ENCODE measurements around the gene BNC2. TPM values are rescaled to one million over a fixed set of nuclear protein-coding genes. Genes with fewer than 3 reads are reported as not detected.

Gene BNC2
- total and polyA plus RNA-seq, 2 of the 4 experiments (the other 2 are of a cell fraction) = 15.5 to 45.2 TPM

DNA sequence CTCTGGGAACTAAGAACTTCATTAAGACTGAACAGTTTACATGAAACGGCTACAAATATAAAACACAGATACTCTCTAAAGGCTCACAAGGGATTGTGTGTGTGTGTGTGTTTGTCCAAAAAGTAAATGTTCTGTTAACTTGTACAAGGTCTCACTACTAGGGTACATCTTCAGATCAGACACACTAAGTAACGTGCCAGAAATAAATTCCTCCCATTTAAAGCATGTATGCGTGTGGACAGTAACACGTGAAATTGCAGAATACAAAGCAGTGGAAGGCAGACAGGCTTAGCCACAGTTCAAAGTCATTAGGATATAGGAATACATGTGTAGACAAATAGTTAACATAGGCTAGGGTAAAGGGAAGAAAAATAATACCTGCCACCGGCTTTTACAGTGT lies 1.8 kb downstream of the BNC2 start:
- H3K18ac ChIP-seq (ENCODE audit: low read depth, low read length) = peak overlapping the region; percentile 93
- H2AFZ ChIP-seq (replicated peaks; ENCODE audit: low read length, poor library complexity) = no peak overlapping the region
- H2BK20ac ChIP-seq (ENCODE audit: low read depth, low read length) = peak overlapping the region; percentile 75
- ATAC-seq (ENCODE audit: low read depth) (no peak), DNase-seq (peak; percentile 28)
- H2BK5ac ChIP-seq (ENCODE audit: low read depth, low read length, poor library complexity, severe bottlenecking) = peak overlapping the region; percentile 85
- peak overlapping the region; percentile 99 for H3K9ac ChIP-seq (ENCODE audit: low read depth, low read length)
- H3K14ac ChIP-seq (replicated peaks; ENCODE audit: low read depth, low read length) = peak overlapping the region; percentile 94
- ChIA-PET CTCF (interaction anchor here (0.6 kb wide), 1 partner anchor 152 kb away, joined by 3 read pairs; no protein-coding TSS in a partner anchor), POLR2A (ENCODE audit: unreplicated experiment) (no interaction called here)
- peak overlapping the region; percentile 66 for H2AK5ac ChIP-seq (ENCODE audit: low read depth, low read length)
- peak overlapping the region; percentile 69; the same call in 1 of the 2 replicates for H4K5ac ChIP-seq (ENCODE audit: low read depth, low read length)
- H3K9me3 ChIP-seq (ENCODE audit: control insufficient read depth, insufficient read depth, low read length) = no peaks in the 10 kb centered on the region
- peak overlapping the region; percentile 83 for H3K4ac ChIP-seq (ENCODE audit: low read depth, low read length)
- H4K8ac ChIP-seq (ENCODE audit: low read depth in 2 of 2, low read length in 2 of 2) = peak overlapping the region; percentile 37 to 57; a peak in 3 of 4 replicates
- dilution Hi-C loops (cut with HindIII; ENCODE audit: low sequenced_read_pairs, unreplicated experiment) (no loop called here), in situ Hi-C loops (cut with MboI; ENCODE audit: low sequenced_read_pairs) (no loop called here), intact Hi-C loops (cut with micrococcal nuclease) (loop anchor here (1.0 to 10.0 kb wide), 11 partner anchors 42 to 996 kb away; no protein-coding TSS in a partner anchor)
- no CpG with 5 or more reads among the region's 5 CpGs for WGBS, 2 experiments (ENCODE audit: extremely low coverage in 2 of 2, insufficient read length in 1 of 2)
- H3K56ac ChIP-seq (ENCODE audit: extremely low read depth, insufficient read depth, low read length) = peak overlapping the region; percentile 79; the same call in 1 of the 2 replicates
- peak overlapping the region; percentile 100 for H3K4me2 ChIP-seq (ENCODE audit: low read depth, low read length)
- peaks cover 12% of the 10 kb centered on the region for H3K4me1 ChIP-seq (ENCODE audit: control insufficient read depth, insufficient read depth, low read length)
- H3K23ac ChIP-seq (ENCODE audit: low read depth, low read length) = peak overlapping the region; percentile 82
- H3K36me3 ChIP-seq (ENCODE audit: control insufficient read depth, insufficient read depth, low read length) = peaks cover 2% of the 10 kb centered on the region
- peak overlapping the region; percentile 70; the same call in 1 of the 2 replicates for H3K27ac ChIP-seq (ENCODE audit: insufficient read depth, low read length)
- H3K9me1 ChIP-seq (ENCODE audit: insufficient read depth, low read length) = peaks cover 6% of the 10 kb centered on the region; the same call in 1 of the 2 replicates
- no peaks in the 10 kb centered on the region for H3K27me3 ChIP-seq (ENCODE audit: control insufficient read depth, insufficient read depth, low read length)
- H3K4me3 ChIP-seq (ENCODE audit: insufficient read depth, low read depth, low read length) = peak overlapping the region; percentile 89
- H4K91ac ChIP-seq (ENCODE audit: insufficient read depth, low read depth, low read length) = peak overlapping the region; percentile 64; the same call in 1 of the 2 replicates
- peaks cover 8 to 25% of the 10 kb centered on the region in 2 experiments; a peak in 2 of 4 replicates for H3K79me1 ChIP-seq (ENCODE audit: low read depth in 1 of 2, low read length in 2 of 2)
- TF ChIP-seq MAZ (IDR thresholded peaks at IDR 0.05; ENCODE audit: borderline replicate concordance, low read depth, low read length) (no peak), MXI1 (IDR thresholded peaks at IDR 0.05; ENCODE audit: borderline replicate concordance, low read depth, low read length) (no peak), BHLHE40 (IDR thresholded peaks at IDR 0.05; ENCODE audit: low read depth, low read length) (no peak), CEBPB (IDR thresholded peaks at IDR 0.05; ENCODE audit: low read depth, low read length) (no peak), CHD1 (IDR thresholded peaks at IDR 0.05; ENCODE audit: low read depth, low read length) (no peak), RAD21 (IDR thresholded peaks at IDR 0.05; ENCODE audit: low read length) (no peak), RFX5 (IDR thresholded peaks at IDR 0.05; ENCODE audit: low read depth, low read length) (no peak), RCOR1 (IDR thresholded peaks at IDR 0.05; ENCODE audit: insufficient replicate concordance, low read length) (no peak), MAFK (IDR thresholded peaks at IDR 0.05; ENCODE audit: low read depth, low read length) (no peak), FOS (IDR thresholded peaks at IDR 0.05; ENCODE audit: low read depth, low read length) (no peak)
- TF ChIP-seq, protein P1, sequence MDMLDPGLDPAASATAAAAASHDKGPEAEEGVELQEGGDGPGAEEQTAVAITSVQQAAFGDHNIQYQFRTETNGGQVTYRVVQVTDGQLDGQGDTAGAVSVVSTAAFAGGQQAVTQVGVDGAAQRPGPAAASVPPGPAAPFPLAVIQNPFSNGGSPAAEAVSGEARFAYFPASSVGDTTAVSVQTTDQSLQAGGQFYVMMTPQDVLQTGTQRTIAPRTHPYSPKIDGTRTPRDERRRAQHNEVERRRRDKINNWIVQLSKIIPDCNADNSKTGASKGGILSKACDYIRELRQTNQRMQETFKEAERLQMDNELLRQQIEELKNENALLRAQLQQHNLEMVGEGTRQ (IDR thresholded peaks at IDR 0.05; ENCODE audit: low read depth, low read length) = no peak
- H2BK120ac ChIP-seq (ENCODE audit: low read depth, low read length) = peak overlapping the region; percentile 80
- peak overlapping the region; percentile 30; the same call in 2 of the 3 replicates for H2BK15ac ChIP-seq (ENCODE audit: low read depth, low read length)
- H4K20me1 ChIP-seq (ENCODE audit: insufficient read depth, low read length) = peaks cover 5% of the 10 kb centered on the region; the same call in 1 of the 2 replicates
- BruUV-seq (replicated peaks) = TSS peak; percentile 5
- no peak overlapping the region for H2AK9ac ChIP-seq (replicated peaks; ENCODE audit: low read depth, low read length, poor library complexity)
